ENCODE results near the gene CREG2. TPM values are rescaled to one million over a fixed set of nuclear protein-coding genes. Genes with fewer than 3 reads are reported as not detected.

The CREG2 gene
- total RNA-seq, 1 experiment from 2014 or later = not detected

DNA sequence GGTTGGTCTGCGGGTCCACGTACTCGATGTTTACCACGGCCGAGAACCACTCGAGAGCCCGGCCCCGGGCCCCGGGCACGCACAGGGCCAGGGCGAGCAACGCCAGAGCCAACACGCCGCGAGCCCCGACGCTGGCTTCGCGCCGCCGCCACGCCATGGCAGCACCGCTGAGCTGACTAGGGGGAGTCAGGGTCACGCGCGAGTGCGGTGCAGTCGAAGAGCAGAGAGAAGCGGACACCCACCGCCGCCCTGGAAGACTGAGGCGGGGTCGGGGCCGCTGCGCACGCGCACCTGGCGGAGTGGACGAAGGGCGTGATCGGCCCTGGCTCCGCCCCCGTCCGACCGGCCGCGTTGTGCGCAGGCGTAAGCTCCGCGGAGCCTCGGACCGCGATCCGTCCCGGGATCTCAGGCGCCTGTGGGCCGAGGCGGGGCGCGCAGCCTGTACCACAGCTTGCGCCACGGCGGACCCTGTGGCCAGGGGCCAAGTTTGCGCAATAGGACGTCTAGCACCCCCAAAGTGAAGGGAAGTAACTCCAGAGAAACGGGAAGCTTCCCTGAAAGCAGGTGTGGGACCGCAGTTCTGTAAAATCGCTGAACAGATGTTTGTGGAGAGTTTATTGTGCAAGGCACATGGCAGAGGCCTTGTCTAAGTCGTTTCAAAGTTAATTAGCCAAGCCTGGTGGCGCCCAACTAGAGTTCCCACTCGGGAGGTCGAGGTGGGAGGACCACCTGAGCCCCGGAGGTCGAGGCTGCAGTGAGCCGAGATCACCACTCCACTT lies 78.7 kb downstream of the CREG2 start, which contains the start of gene RNF149:
TSS of gene RNF149 (minus strand) at position 270 of the 779 bp plus-strand sequence. CDS start at position 157, 113 bp downstream.
- Mint-ChIP-seq H3K4me1 (ENCODE audit: insufficient read depth, unreplicated experiment) (peaks cover 22% of the 10 kb centered on the region), H3K27ac (ENCODE audit: low read depth, unreplicated experiment) (peak within 1 kb of the TSS; percentile 82), H3K9me3 (ENCODE audit: unreplicated experiment) (no peaks in the 10 kb centered on the region), H3K27me3 (ENCODE audit: insufficient read depth, unreplicated experiment) (no peaks in the 10 kb centered on the region), H3K36me3 (ENCODE audit: insufficient read depth, unreplicated experiment) (peaks cover 8% of the 10 kb centered on the region), H3K4me3 (ENCODE audit: unreplicated experiment) (peak within 1 kb of the TSS; percentile 86)
- TF ChIP-seq, protein P1, sequence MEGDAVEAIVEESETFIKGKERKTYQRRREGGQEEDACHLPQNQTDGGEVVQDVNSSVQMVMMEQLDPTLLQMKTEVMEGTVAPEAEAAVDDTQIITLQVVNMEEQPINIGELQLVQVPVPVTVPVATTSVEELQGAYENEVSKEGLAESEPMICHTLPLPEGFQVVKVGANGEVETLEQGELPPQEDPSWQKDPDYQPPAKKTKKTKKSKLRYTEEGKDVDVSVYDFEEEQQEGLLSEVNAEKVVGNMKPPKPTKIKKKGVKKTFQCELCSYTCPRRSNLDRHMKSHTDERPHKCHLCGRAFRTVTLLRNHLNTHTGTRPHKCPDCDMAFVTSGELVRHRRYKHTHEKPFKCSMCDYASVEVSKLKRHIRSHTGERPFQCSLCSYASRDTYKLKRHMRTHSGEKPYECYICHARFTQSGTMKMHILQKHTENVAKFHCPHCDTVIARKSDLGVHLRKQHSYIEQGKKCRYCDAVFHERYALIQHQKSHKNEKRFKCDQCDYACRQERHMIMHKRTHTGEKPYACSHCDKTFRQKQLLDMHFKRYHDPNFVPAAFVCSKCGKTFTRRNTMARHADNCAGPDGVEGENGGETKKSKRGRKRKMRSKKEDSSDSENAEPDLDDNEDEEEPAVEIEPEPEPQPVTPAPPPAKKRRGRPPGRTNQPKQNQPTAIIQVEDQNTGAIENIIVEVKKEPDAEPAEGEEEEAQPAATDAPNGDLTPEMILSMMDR (IDR thresholded peaks at IDR 0.05; ENCODE audit: unreplicated experiment) = no peak
- peak; percentile 90 for DNase-seq (ENCODE audit: unreplicated experiment)
- POLR2A ChIA-PET = interaction anchor here (0.5 to 2.6 kb wide), 25 partner anchors 9 to 650 kb away, joined by 3 to 23 read pairs (median 4); partner anchors contain the start of genes CNOT11 and TBC1D8
- CTCF ChIA-PET = interaction anchor here (0.6 to 1.7 kb wide), 7 partner anchors 27 to 510 kb away, joined by 3 to 6 read pairs (median 4); no protein-coding TSS in a partner anchor
- intact Hi-C loops (cut with micrococcal nuclease) = loop anchor here (5.0 kb wide), 1 partner anchor 56 kb away; the partner anchor contains the start of gene CNOT11
- no TSS peak for BruUV-seq (replicated peaks)

DNA sequence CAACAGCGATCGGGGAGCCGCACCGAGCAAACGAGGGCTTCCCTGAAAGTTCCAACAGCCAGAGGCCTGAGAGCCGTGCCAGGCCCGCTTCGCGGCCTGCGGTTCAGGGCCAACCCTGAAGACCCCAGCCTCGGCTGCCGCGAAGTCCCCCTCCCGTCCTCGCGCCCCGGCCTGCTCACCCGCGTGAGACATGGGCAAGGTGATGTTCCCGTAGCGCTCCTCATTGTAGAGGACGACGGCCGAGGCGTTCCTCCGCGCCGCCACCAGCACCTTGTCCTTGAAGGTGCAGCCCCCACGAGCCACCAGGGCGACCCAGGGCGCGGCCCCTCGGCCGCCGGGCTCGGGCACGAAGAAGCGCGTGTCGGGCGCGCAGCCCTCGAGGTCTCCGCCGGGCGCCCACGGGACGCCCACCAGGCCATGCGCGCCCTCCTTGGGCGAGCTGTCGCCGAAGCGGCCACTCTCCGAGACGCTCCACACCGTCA lies 79.3 kb downstream of the CREG2 start:
- CTCF ChIA-PET = interaction anchor here (1.7 kb wide), 1 partner anchor 34 kb away, joined by 6 read pairs; no protein-coding TSS in a partner anchor
- no peak for DNase-seq (ENCODE audit: unreplicated experiment)
- no peaks in the 10 kb centered on the region for H3K9me3 Mint-ChIP-seq (ENCODE audit: unreplicated experiment)
- BruUV-seq (replicated peaks) = no TSS peak
- intact Hi-C loops (cut with micrococcal nuclease) = loop anchor here (5.0 kb wide), 1 partner anchor 56 kb away; the partner anchor contains the start of gene CNOT11
- POLR2A ChIA-PET = interaction anchor here (0.7 to 2.6 kb wide), 16 partner anchors 9 to 437 kb away, joined by 3 to 23 read pairs (median 4); partner anchors contain the start of gene CNOT11
- peaks cover 22% of the 10 kb centered on the region for H3K4me1 Mint-ChIP-seq (ENCODE audit: insufficient read depth, unreplicated experiment)
- TF ChIP-seq, protein P1 (IDR thresholded peaks at IDR 0.05; ENCODE audit: unreplicated experiment) = no peak
- H3K27me3 Mint-ChIP-seq (ENCODE audit: insufficient read depth, unreplicated experiment) = no peaks in the 10 kb centered on the region
- peak overlapping the region; percentile 86 for H3K4me3 Mint-ChIP-seq (ENCODE audit: unreplicated experiment)
- peak overlapping the region; percentile 82 for H3K27ac Mint-ChIP-seq (ENCODE audit: low read depth, unreplicated experiment)
- H3K36me3 Mint-ChIP-seq (ENCODE audit: insufficient read depth, unreplicated experiment) = peaks cover 8% of the 10 kb centered on the region

DNA sequence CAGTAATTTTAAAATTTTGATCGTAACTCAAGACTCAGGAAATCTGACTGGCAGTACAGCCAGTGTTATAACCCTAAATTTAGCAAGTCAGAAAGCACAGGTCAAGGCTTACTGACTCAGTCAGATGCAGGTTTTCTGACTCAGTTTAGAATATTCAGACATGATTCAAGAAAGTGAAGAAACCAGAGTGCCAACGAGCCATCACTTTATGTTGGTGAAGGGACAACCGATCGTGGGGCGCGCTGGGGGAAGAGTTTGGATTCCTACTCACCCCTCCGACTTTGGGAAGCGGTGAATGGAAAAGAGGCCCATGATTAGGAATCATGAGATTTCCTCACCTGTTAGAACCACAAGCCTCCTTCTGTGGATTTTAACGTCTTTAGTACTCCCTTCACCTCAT lies 79.8 kb downstream of the CREG2 start:
- ChIA-PET POLR2A (interaction anchor here (0.8 to 2.6 kb wide), 8 partner anchors 21 to 392 kb away, joined by 3 to 23 read pairs (median 4); partner anchors contain the start of gene CNOT11), CTCF (no interaction called here)
- BruUV-seq (replicated peaks) = no TSS peak
- peaks cover 22% of the 10 kb centered on the region for H3K4me1 Mint-ChIP-seq (ENCODE audit: insufficient read depth, unreplicated experiment)
- peak overlapping the region; percentile 82 for H3K27ac Mint-ChIP-seq (ENCODE audit: low read depth, unreplicated experiment)
- no peaks in the 10 kb centered on the region for H3K27me3 Mint-ChIP-seq (ENCODE audit: insufficient read depth, unreplicated experiment)
- H3K9me3 Mint-ChIP-seq (ENCODE audit: unreplicated experiment) = no peaks in the 10 kb centered on the region
- TF ChIP-seq, protein P1 (IDR thresholded peaks at IDR 0.05; ENCODE audit: unreplicated experiment) = no peak
- H3K36me3 Mint-ChIP-seq (ENCODE audit: insufficient read depth, unreplicated experiment) = peaks cover 8% of the 10 kb centered on the region
- H3K4me3 Mint-ChIP-seq (ENCODE audit: unreplicated experiment) = peak overlapping the region; percentile 86
- intact Hi-C loops (cut with micrococcal nuclease) = loop anchor here (5.0 kb wide), 1 partner anchor 55 kb away; the partner anchor contains the start of gene CNOT11
- DNase-seq (ENCODE audit: unreplicated experiment) = peak; percentile 28

DNA sequence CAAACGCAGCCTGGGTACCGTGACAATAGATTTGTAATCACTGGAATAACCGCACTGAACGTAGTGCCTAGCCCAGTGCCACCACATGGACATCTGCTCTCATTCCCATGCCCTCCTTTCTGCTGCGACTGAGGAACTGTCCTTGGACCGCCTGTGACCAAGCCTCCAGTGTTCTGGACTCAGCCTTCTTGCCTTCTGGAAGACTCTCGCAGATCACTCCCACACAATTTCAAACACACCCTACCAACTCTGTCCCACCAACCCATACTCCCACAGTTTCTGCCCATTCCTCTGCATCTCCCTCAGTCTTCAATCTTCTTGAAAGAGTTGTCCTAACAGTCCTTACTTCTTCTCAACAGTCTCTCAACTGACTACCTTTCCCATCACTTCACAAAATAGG lies 80.9 kb downstream of the CREG2 start:
- TF ChIP-seq, protein P1 (IDR thresholded peaks at IDR 0.05; ENCODE audit: unreplicated experiment) = no peak
- Mint-ChIP-seq H3K27ac (ENCODE audit: low read depth, unreplicated experiment) (peak overlapping the region; percentile 82), H3K27me3 (ENCODE audit: insufficient read depth, unreplicated experiment) (no peaks in the 10 kb centered on the region), H3K36me3 (ENCODE audit: insufficient read depth, unreplicated experiment) (peaks cover 8% of the 10 kb centered on the region), H3K9me3 (ENCODE audit: unreplicated experiment) (no peaks in the 10 kb centered on the region), H3K4me1 (ENCODE audit: insufficient read depth, unreplicated experiment) (peaks cover 28% of the 10 kb centered on the region), H3K4me3 (ENCODE audit: unreplicated experiment) (peak overlapping the region; percentile 86)
- DNase-seq (ENCODE audit: unreplicated experiment) = no peak
- no TSS peak for BruUV-seq (replicated peaks)
- ChIA-PET CTCF (no interaction called here), POLR2A (interaction anchor here (0.7 to 1.6 kb wide), 9 partner anchors 14 to 131 kb away, joined by 3 to 8 read pairs (median 4); partner anchors contain the start of gene CNOT11)
- intact Hi-C loops (cut with micrococcal nuclease) = loop anchor here (5.0 kb wide), 1 partner anchor 54 kb away; the partner anchor contains the start of gene CNOT11
